GM21737 (cell line): Measurements from ENCODE around the gene RFNG.

ENCODE experiments used
- ATAC-seq: cut with Tn5 transposase; IDR thresholded peaks from one replicate; pipeline ENCODE4 v1.9.1; 2021; ENCODE audit warnings: mild to moderate bottlenecking, moderate library complexity; ENCODE audit not compliant: unreplicated experiment

Gene RFNG

GRCh38 chr17:82016061-82016874 lies 35.3 kb downstream of the RFNG start:
- no peak for ATAC-seq

- no peak for ATAC-seq
These were observed 36.2 kb downstream of the RFNG start for GRCh38 chr17:82015311-82015971.

DNA sequence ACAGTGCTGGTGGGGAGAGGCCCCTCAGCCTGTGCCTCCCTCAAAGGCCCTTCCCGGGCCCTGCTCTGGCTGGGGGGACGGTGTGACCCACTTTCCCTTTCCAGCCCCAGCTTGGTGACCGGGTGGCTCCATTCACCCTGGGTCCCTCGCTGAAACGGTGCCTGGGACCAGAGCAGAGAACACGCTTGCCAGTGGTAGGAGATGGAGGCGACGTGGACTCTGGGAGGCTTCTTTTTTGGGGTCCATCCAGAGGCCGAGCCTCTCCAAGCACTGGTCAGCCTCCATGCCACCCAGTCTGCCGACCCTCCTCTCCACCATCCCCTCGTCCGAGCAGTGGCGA lies 36.7 kb downstream of the RFNG start:
- no peak for ATAC-seq

- ATAC-seq: no peak
These were observed 37.2 kb downstream of the RFNG start for GRCh38 chr17:82014432-82014831.

- no peak for ATAC-seq
These were observed 37.8 kb downstream of the RFNG start for GRCh38 chr17:82013772-82014321.

- no peak for ATAC-seq
These were observed 38.3 kb downstream of the RFNG start for GRCh38 chr17:82013341-82013740.

GRCh38 chr17:82012640-82013295 lies 38.8 kb downstream of the RFNG start:
- no peak for ATAC-seq

DNA sequence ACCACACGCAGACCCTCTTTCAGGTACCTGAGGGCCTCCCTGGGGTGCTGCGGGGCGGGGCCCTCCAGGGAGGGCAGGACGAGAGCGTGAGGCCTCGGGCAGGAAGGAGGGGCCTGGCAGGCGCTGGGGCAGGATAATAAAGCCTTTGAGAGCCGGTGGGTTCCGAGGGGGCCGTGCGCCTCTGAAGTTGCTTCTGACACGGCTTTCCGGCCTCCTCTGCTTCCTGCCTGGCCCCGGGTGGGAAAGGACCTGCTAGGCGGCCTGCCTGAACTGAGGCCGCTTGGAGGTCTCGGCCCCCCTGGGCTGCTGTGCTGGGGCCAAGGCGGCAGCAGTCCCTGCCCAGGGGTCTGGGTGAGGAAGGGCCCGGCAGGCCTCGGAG lies 39.4 kb downstream of the RFNG start:
- no peak for ATAC-seq

DNA sequence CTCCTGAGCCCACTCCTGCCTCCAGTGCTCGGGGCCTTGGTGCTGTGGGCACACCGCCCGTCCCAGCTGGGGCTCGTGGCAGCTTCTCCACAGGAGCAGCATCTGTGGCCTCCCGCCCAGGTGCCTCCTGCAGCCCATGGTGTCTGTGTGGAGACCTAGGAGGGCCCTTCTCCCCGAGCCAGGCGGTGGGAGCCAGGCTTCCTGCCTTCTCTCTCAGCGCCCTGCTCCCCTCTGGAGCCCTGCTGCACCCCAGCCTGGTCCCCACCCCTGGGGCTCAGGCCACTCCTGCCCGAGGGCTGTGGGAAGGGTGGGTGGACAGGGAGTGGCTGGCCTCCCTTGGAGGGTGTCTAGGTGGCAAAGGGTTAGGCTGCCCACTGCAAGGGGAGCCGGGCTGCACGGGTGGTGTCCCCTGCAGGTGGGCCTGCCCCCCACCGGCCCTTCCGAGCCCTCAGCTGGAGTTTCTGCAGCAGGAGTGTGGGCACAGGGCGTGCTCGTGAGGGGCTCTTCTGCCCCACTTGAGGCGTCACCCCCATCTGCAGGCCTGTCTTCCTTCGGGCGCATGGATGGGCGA lies 39.9 kb downstream of the RFNG start:
- no peak for ATAC-seq

DNA sequence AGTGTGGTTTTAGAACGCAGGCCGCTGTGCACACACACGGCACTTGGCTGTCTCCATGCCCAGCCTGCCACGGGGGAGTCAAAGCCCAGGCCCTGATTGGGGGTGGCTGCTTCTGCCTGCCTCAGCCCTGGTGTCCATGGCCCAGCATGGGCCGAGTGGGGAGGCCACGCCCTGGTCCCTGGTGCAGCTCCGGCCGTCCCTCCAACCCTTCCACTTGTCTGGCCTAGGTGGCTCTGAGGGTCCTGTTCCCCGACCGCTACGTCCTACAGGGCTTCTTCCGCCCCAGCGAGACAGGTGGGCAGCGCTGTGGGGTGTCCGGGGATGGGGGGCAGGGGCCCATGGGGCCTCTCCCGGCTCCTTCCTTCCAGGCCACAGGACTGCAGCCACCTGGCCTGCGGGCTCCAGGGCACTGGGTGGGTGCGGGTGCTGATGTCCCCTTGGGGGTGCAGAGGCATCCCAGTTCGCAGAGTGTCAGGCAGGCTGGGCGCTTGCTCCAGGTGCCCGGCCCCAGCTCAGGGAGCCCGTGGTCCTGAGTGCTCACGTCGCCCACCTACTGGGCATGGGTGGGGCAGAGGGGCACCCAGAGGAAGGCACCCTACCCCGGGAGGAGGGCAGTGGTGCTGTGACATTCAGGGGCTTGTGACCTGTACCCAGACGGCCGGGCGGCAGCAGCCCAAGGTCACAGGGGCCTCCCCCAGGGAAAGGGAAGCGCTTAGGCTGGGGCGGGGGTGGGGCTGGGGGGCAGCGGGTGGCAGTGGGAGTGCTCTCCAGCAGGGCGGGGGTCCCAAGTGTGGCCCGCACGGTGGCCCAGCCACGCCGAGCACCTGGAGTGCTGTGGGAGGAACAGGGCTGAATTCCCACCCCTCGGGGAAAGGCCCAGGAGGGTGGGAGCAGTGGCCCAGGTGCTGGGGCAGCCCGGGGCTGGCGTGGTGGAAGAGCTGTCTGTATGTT lies 40.8 kb downstream of the RFNG start:
- no peak for ATAC-seq

- no peak for ATAC-seq
These were observed 42.2 kb downstream of the RFNG start for GRCh38 chr17:82009413-82009812.

GRCh38 chr17:82008941-82009405 lies 42.6 kb downstream of the RFNG start:
- no peak for ATAC-seq

- no peak for ATAC-seq
These were observed 43.2 kb downstream of the RFNG start for GRCh38 chr17:82008258-82008940.

- ATAC-seq: no peak
These were observed 43.9 kb downstream of the RFNG start for GRCh38 chr17:82007495-82008257.

- ATAC-seq: no peak
These were observed 44.5 kb downstream of the RFNG start for GRCh38 chr17:82007228-82007494.

DNA sequence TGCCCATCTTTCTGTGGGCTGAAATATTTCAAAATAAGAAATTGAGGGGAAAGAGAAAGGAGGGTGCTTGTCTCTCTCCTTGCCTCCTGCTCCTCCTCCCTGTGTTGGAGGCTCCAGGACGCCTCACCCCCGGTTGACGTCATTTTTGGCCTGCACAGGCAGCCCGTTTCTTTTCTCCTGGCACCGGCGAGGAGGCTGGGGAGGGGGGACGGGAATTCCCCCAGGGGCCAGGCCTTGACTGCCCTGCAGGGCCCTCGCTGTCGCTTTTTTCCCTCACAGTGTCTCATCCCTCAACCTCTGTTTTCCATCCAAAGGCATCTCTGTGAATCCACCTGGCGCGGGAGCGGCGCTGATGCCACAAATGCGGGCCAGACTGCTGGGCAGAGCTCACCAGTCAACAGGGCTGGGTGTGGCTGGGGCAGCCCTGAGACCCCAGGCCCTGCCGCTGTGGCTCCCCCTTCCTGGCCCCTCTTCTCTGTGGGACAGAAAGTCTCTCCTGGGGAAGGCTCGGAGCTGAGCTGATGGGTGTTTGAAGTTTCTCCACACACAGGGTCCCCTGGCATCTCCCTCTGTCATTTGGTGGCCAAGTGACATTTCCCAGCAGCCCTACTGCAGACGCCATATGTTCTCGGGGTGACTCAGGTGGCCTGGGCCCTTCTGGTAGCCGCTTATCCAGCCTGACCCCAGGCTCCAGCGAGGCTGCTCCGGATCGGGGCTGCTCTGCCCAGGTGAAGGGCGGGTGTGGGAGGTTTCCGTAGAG lies 45.0 kb downstream of the RFNG start:
- no peak for ATAC-seq

DNA sequence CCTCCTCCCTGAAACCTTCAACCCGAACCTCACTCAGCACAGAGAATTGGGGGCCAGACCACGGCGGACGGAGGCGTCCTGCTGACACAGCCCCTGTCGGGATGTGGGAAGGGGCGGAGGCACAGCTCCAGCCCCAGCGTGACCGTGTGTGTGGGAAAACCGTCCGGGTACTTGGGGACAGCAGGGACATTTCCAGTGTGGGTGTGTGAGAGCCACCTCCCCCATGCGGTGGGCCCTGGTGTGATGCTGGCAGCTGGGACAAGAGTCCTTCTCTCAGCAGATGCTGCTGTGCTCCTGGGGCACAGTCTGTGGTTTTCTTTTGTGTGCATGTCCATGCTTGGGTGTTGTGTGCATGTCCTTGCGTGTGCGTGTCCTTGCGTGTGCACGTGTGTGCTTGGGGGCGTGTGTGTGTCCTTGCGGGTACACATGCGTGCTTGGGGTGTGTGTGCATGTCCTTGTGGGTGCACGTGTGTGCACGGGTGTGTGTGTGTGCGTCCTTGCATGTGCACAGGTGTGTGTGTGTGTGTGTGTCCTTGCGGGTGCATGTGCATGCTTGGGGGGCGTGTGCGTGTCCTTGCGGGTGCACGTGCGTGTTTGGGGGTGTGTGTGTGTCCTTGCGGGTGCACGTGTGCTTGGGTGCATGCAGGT lies 45.8 kb downstream of the RFNG start:
- no peak for ATAC-seq
